ENCODE data around the gene CD74.
"Not testable (repeated sequence)": the region's sequence is repeated elsewhere in the genome, so short reads cannot be mapped to it uniquely, and the experiment has no call there.

Gene CD74

DNA sequence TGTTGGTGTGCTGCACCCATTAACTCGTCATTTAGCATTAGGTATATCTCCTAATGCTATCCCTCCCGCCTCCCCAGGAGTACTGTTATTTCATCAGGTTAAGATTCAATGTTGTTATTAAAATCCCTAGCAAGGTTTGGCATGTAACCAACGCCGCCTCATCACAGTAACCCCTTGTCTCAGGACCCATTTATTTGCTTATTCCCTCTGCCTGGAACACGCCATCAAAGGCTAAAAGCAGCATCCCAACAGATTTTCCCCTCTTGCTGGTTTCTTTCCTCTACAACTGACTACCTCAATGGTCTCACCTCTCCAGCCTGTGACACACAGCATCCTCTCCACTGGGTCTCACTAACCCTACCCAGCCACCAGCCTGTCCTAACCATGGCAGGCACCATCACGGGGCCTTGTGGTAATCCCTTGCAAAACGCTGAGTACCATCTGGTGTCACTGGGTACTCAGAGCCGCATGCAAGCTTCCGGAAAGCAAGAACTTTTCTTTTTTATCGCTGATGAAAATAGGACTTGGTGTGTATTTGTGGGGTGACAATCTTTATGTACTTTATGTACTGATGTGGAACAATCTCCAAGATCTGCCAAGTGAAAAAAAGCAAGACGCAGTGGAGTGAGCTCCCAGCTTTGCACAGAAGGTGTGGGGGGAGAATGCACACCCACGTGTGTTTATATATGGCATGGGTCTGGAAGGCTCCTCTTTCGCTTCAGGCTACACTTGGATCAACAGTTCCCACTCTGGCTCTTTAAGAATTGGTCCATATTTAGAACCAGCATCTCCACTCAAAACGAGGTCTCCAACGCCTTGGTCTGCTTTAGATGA is 30.7 kb upstream of the CD74 start:
- H3K4me3 ChIP-seq (ENCODE audit: low read length): no peak overlapping the region
- DNase-seq (ENCODE audit: low read depth, low spot score): no peak

DNA sequence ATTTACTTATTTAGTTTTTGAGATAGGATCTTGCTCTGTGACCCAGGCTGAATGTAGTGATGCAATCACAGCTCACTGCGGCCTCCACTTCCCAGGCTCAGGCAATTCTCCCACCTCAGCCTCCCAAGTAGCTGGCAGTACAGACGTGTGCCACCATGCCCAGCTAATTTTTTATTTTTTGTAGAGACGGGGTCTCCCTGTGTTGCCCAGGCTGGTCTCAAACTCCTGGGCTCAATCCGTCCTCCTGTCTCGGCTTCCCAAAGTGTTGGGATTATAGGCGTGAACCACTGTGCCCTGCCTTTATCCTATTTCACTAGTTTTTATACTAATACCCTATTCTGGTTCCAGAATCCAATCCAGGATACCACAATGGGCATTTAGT is 30.0 kb upstream of the CD74 start:
- DNase-seq (ENCODE audit: low read depth, low spot score): no peak
- H3K4me3 ChIP-seq (ENCODE audit: low read length): no peak overlapping the region

DNA sequence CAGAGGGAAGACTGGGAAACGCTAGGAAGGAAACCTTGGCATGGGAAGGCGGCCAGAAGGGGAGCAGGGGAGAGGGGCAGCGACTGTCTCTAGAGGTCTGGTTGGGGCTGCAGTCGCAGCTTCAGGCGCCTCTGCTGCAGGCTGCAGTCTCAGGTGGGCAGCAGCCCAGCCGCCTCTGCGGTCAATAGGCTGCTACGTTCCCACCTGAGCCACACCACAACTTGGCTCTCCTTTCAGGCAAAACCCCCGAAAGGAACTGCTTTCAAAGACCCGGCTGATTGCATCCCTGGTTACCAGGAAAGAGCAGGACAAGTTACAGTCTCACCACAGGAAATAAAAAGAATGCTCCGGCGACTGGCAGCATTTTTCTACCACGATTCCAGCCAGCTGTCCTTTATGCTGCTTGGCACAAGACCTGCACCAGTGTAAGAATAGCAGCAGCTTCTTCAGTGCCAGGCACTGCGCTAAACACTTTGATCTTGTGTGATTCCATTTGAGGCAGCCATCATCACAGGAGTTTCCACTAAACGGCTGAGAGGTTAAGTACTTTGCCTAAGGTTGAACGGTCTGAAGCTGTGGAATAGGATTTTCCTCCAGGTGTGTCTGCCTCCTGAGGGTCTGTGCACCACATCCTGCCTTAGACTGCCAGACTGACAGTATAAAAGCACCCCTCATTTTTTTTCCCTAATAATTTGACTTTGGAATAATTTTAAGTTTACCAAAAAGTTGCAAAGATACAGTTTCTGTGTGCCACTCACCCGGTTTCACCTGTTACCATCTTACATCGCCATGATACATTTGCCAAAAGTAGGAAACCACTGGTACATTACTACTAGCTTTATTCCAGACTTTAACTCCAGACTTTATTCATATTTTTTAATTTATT is 29.3 kb upstream of the CD74 start:
- DNase-seq (ENCODE audit: low read depth, low spot score): no peak
- H3K4me3 ChIP-seq (ENCODE audit: low read length): no peak overlapping the region

GRCh38 chr5:150440948-150441812 is 28.5 kb upstream of the CD74 start:
- DNase-seq (ENCODE audit: low read depth, low spot score): no peak
- H3K4me3 ChIP-seq (ENCODE audit: low read length): no peak overlapping the region

GRCh38 chr5:150438873-150439546 is 26.3 kb upstream of the CD74 start:
- H3K4me3 ChIP-seq (ENCODE audit: low read length): no peak overlapping the region

GRCh38 chr5:150436141-150436680 is 23.5 kb upstream of the CD74 start:
- no peak overlapping the region for H3K4me3 ChIP-seq (ENCODE audit: low read length)
- peak; percentile 87 for DNase-seq (ENCODE audit: low read depth, low spot score)

More at GRCh38 chr5:150438873-150439546, 26.3 kb upstream of the CD74 start:
- no peak for DNase-seq (ENCODE audit: low read depth, low spot score)

DNA sequence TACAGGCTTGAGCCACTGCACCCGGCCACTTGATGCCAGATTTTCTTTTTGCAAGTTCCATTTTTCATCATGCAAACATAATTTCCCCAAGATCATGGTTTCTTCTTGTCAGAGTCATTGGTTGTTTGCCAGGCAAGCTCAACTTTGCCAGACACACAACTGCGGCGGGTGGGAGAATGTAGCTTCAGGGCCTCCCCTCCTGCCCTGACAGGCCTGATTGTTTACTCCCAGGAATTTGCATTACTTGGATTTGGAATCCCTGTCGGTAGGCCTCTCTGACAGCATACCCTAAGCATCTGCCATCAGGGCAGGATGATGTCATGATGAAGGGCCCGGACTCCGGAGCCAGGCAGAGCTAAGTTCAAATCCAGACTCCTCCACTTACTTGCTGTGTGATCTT is 21.8 kb upstream of the CD74 start:
- H3K4me3 ChIP-seq (ENCODE audit: low read length): no peak overlapping the region
- no peak for DNase-seq (ENCODE audit: low read depth, low spot score)

DNA sequence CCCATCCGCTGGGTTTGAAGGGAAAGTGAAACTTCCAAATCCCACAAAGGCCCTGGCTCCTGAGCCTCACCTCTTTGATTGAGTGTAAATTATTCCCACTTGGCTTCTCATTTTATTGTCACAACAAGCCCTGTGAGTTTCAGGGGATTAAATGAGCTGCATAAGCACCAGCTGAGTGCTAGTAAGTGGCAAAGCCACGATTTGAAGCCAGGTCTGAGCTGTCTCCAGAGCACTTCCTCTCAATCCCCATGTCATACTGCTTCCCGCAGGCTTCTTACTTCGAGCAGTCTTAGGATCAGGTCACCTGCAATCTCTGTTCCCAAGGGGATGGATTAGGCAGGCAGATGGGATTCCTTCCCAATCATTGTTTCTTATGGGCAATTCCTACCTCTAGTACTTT is 18.9 kb upstream of the CD74 start:
- DNase-seq (ENCODE audit: low read depth, low spot score): no peak
- no peak overlapping the region for H3K4me3 ChIP-seq (ENCODE audit: low read length)

- H3K4me3 ChIP-seq (ENCODE audit: low read length): no peak overlapping the region
- no peak for DNase-seq (ENCODE audit: low read depth, low spot score)
Observed at GRCh38 chr5:150431048-150431447, 18.3 kb upstream of the CD74 start.

- no peak for DNase-seq (ENCODE audit: low read depth, low spot score)
- H3K4me3 ChIP-seq (ENCODE audit: low read length): no peak overlapping the region
Observed at GRCh38 chr5:150429410-150429873, 16.7 kb upstream of the CD74 start.

DNA sequence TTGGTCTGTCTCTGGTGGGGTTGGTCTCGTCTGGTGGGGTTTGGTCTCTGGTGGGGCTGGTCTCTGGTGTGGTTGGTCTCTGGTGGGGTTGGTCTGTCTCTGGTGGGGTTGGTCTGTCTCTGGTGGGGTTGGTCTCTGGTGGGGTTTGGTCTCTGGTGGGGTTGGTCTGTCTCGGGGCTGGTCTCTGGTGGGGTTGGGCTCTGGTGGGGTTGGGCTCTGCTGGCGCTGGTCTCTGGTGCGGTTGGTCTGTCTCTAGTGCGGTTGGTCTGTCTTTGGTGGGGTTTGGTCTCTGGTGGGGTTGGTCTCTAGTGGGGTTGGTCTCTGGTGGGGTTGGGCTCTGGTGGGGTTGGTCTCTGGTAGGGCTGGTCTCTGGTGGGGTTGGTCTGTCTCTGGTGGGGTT is 16.3 kb upstream of the CD74 start:
- DNase-seq (ENCODE audit: low read depth, low spot score): no peak
- no peak overlapping the region for H3K4me3 ChIP-seq (ENCODE audit: low read length)

GRCh38 chr5:150428106-150428876 is 15.6 kb upstream of the CD74 start:
- no peak overlapping the region for H3K4me3 ChIP-seq (ENCODE audit: low read length)
- no peak for DNase-seq (ENCODE audit: low read depth, low spot score)

- H3K4me3 ChIP-seq (ENCODE audit: low read length): not testable (repeated sequence)
Observed at GRCh38 chr5:150426165-150426564, 13.5 kb upstream of the CD74 start.

GRCh38 chr5:150422758-150423157 is 10.0 kb upstream of the CD74 start:
- DNase-seq (ENCODE audit: low read depth, low spot score): no peak
- H3K4me3 ChIP-seq (ENCODE audit: low read length): no peak overlapping the region

More at GRCh38 chr5:150426165-150426564, 13.5 kb upstream of the CD74 start:
- not testable (repeated sequence) for DNase-seq (ENCODE audit: low read depth, low spot score)

DNA sequence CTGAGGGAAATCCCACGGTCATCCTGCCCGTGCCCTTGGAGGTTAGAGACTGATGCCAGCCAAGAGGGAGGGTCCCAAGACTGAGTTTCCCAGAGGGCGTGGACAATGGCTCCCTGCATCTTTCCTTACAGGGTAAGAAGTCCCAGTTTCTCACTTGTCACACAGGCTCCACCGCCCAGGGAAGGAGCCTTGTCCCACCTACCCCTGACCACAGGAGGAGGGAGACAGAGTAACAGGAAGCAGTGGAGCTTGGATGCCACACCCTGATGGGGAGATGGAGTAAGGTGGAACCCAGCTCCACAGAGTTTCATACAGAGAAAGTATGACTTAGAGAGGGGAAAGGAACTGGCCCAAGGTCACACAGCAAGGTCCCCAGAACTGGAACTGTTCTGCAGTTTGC is 9.4 kb upstream of the CD74 start:
- H3K4me3 ChIP-seq (ENCODE audit: low read length): no peak overlapping the region
- DNase-seq (ENCODE audit: low read depth, low spot score): no peak

- no peak for DNase-seq (ENCODE audit: low read depth, low spot score)
- no peak overlapping the region for H3K4me3 ChIP-seq (ENCODE audit: low read length)
Observed at GRCh38 chr5:150419630-150420270, 7.0 kb upstream of the CD74 start.
